TTC549 (cell line): ENCODE results near the gene LHX8.

ENCODE experiments used
- FAIRE-seq: peaks from 2 replicates; lab custom pipeline; 2012; peaks lifted over from hg19 to GRCh38; lab: Jason Lieb, UNC

Gene LHX8

DNA sequence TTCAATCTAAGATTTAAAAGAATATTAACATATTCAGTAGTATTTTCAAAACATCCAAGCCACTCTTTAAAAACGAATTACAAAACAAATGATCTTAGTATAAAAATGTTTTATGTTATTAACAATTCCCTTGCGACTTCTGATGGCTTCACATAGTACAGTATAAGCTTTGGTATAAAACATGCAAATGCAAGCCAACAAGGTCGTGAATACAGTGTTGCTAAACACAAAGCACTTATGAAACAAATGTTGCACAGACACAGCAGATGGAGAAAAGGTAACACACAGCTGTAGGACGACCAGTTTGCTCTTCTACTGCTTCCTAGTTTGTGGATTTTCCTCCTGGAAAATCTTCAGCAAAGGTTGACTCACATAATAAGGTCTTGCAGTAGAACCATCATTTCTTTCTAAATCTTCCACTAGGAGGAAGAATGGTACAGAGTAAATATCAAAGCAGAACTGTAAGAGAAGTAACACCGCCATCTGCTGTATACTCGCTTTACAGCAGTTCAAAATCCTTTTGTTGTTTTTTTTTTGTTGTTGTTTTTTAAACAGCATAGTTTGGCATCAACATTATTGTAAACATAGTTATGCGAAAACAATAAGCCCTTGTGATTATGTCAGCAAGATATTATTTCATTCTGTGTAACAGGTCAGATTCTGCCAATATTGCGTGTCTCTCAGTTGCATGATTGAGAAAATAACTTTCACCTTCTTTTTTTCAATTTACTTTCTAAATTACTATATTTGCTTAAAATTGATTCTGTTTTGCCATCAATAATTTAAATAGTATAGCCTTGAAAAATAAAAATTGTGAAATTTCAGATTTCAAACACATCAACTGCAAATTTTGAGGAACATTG, 69.5 kb downstream of the LHX8 start:
- FAIRE-seq = peak; percentile 88

GRCh38 chr1:75208862-75209261, 74.7 kb downstream of the LHX8 start:
- FAIRE-seq = no peak
